Inferior parietal cortex (tissue), 1 donor: ENCODE measurements around the gene OTULINL.

ENCODE experiments used
- DNase-seq: peaks from one replicate; pipeline ENCODE4 v3.0.0-alpha.2; 2016; ENCODE audit errors: extremely low spot score

The OTULINL gene

DNA sequence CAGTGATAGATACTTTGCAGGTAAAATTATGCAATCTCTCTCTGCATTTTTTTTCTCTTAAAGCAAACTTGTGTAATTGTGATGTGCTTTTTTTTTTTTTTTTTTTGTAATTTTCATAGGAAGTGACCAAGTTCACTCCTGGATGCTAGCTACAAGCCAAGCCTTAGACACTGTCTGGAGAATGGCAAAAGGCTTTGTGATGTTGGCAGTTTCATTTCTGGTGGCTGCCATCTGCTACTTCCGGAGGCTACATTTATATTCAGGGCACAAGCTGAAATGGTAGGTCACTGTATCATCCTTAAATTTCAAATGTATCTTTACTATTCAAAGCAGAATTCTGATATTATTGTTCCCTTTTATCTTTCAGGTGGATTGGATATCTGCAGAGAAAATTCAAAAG lies 19.3 kb downstream of the OTULINL start:
- no peak for DNase-seq

- DNase-seq, result no peak
Observed at GRCh38 chr5:14603141-14603540, 21.5 kb downstream of the OTULINL start.

DNA sequence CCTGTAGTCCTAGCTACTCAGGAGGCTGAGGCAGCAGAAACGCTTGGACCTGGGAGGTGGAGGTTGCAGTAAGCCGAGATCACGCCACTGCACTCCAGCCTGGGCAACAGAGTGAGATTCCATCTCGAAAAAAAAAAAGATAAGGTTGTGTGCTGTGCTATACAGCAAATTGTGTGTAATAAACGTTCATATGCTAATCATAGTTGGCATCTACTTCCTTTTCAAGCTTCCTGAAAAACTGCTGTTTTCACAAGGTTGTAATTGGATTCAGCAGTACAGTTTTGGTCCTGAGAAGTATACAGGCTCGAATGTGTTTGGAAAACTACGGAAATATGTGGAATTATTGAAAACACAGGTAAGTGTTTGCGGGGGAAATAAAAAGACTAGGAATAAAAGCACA lies 25.5 kb downstream of the OTULINL start:
- DNase-seq, result no peak

- no peak for DNase-seq
Observed at GRCh38 chr5:14608169-14608568, 26.6 kb downstream of the OTULINL start.

GRCh38 chr5:14611737-14612136 lies 30.1 kb downstream of the OTULINL start:
- no peak for DNase-seq

DNA sequence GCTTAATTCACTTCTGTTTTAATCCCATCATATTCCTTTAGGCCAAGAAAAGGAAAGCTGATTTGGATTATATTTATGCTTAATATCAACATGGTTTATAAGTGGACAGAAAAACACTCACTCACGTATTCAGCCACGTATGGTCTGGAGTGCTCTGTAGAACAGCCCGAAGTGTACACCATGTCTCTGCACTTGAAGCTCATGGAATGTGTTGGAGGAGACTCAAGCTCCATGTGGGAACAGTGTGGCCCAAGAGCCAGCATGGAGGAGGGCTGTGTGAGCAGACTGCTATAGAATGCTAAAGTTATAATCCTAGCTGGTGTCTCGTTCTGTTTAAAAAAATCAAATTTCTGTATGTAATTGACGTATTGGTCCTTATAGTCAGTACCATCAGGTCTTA lies 32.9 kb downstream of the OTULINL start:
- no peak for DNase-seq

GRCh38 chr5:14615365-14615764 lies 33.8 kb downstream of the OTULINL start:
- DNase-seq, result no peak

DNA sequence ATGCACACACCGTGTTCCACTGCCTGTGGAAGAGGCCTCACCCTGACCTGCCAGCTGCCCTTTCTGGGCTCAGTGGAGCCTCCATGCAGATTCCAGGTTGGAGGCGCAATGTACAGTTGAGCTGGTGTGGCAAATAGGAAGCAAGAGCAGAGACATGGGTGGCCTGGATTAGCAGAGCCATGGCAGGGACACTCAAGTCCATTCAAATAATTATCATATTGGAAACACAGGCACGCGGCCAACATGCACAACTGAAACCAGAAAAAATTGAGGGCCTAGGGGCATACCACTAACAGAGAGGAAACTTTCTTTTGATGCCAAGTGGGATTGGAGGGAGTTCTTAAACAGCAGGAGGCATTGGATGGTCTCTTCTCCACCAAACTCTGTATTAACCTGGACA lies 35.8 kb downstream of the OTULINL start:
- no peak for DNase-seq

- DNase-seq, result no peak
Observed at GRCh38 chr5:14627270-14627669, 45.7 kb downstream of the OTULINL start.

- no peak for DNase-seq
Observed at GRCh38 chr5:14628346-14628745, 46.8 kb downstream of the OTULINL start.

- DNase-seq, result no peak
Observed at GRCh38 chr5:14630671-14631070, 49.1 kb downstream of the OTULINL start.

GRCh38 chr5:14635656-14636055 lies 54.1 kb downstream of the OTULINL start:
- DNase-seq, result no peak

- DNase-seq, result no peak
Observed at GRCh38 chr5:14640765-14641164, 59.2 kb downstream of the OTULINL start.

- no peak for DNase-seq
Observed at GRCh38 chr5:14644623-14645237, 63.1 kb downstream of the OTULINL start.

DNA sequence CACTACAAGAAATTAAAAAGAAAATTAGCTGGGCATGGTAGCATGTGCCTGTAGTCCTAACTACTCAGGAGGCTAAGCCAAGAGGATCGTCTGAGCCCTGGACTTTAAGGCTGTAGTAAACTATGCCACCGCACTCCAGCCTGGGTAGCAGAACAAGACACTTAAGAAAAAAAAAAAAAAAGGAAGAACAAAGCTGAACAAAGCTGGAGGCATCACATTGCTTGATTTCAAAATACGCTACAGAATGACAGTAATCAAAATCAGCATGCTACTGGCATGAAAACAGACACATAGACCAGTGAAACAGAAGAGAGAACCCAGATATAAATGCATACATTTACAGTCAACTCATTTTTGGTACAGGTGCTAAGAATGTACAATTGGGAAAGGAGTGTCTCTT lies 68.5 kb downstream of the OTULINL start:
- DNase-seq, result no peak

- DNase-seq, result no peak
Observed at GRCh38 chr5:14655146-14655741, 73.7 kb downstream of the OTULINL start.

- DNase-seq, result no peak
Observed at GRCh38 chr5:14656898-14657297, 75.3 kb downstream of the OTULINL start.

DNA sequence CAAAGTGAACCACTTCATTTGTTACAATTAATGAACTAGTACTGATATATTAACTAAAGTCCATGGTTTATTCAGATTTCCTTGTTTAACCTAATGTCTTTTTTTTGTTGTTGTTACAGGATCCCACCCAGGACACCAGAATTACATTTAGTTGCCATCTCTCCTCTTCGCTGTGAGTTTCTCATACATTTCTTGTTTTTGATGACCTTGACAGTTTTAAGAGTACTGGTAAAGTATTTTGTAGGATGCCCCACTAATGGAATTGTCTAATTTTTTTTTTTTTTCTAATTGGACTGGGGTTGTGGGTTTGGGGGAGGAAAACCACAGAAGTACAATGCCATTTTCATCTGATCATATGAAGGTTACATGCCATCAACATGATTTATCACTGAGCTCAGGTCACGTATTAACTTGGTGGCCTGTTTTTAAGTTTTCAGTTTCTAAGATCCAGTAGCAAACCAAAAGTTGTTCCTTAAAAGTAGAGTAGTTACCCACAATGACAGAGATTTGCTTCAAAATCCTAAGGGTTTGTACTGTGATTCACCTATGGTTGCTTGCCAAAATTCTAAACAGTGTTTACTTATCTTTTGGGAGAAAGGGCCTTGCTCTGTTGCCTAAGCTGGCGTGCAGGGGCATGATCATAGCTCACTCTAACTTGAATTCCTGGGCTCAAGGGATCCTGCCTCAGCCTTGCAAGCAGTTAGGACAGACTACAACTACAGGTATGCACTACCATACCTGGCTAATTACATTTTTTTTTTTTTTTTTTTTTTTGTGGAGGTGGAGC lies 78.4 kb downstream of the OTULINL start:
- no peak for DNase-seq

DNA sequence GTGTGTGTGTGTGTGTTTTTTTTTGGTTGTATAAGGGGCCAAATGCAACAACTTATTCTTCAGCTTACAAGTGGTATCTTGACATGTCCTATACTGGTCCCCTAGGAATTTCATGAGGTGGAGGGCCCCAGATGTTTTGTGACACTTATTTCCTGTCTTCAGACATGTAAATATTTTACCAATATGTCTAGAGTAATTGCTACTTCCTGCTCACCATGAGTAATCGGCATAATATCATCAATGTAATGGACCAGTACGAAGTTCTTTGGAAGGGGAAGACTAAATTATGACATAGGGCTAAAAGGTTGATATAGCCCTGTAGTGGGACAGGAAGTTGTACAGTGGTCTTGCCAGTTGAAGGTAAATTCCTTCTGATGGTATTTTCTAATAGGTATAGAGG lies 79.2 kb downstream of the OTULINL start:
- no peak for DNase-seq
